HEK293 (cell line): ENCODE data around the gene GAP43.

ENCODE experiments used
- YY1 ChIP-seq: fragments of 450-650 bp; formaldehyde crosslinking; IDR thresholded peaks from 2 replicates; pipeline ENCODE4 v1.5.1; 2018; ENCODE audit warnings: missing biosample characterization, missing genetic modification characterization
- ZBTB1 ChIP-seq: fragments of 450-650 bp; formaldehyde crosslinking; IDR thresholded peaks from 2 replicates; pipeline ENCODE4 v1.5.1; 2016; ENCODE audit warnings: missing biosample characterization, missing genetic modification characterization
- ZNF324 ChIP-seq: fragments of 450-650 bp; formaldehyde crosslinking; IDR thresholded peaks from 2 replicates; pipeline ENCODE4 v1.5.1; 2016; ENCODE audit warnings: missing biosample characterization, missing genetic modification characterization
- ZSCAN30 ChIP-seq: fragments of 450-650 bp; IDR thresholded peaks from 2 replicates; pipeline ENCODE4 v1.5.1; 2018; ENCODE audit warnings: missing biosample characterization, mild to moderate bottlenecking, missing genetic modification characterization, moderate library complexity

DNA sequence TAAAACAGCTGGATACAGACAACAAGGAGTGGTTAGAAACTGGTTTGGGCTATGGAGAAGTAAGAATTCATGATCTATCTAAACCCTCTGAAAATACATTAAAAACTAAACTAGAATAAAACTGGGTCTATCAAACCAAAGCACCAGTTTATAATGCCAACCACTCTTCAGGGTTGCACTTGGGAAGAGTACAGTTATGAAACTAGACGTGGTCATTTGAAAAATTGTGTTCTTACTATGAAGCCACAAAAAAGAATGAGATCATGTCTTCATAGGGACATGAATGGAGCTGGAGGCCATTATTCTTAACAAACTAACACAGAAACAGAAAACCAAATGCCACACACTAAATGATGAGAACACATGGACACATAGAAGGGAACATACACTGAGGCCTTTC, 103.8 kb downstream of the GAP43 start:
- TF ChIP-seq YY1 (tag by site-specific recombination) (no peak), ZBTB1 (tag by site-specific recombination) (no peak), ZNF324 (tag by site-specific recombination) (no peak), ZSCAN30 (no peak)
